NT2/D1 (cell line): ENCODE data around the gene SMC2.

Source experiments
- DNase-seq: peaks from one replicate; pipeline ENCODE4 v3.0.0-alpha.2; 2011; ENCODE audit warnings: low read depth, low spot score
- H3K27me3 ChIP-seq: 2 replicates; pipeline ENCODE4 v1.6.0; 2011; ENCODE audit warnings: mild to moderate bottlenecking; ENCODE audit not compliant: insufficient read length, insufficient read depth
- H3K36me3 ChIP-seq: 2 replicates; pipeline ENCODE4 v1.6.1; 2011; ENCODE audit warnings: mild to moderate bottlenecking, low read length, mixed read lengths; ENCODE audit not compliant: insufficient read depth, insufficient read length
- H3K4me1 ChIP-seq: 2 replicates; pipeline ENCODE4 v1.5.1; 2011; ENCODE audit not compliant: insufficient read depth, insufficient read length
- H3K4me3 ChIP-seq: 2 replicates; pipeline ENCODE4 v1.5.1; 2011; ENCODE audit warnings: low read depth; ENCODE audit not compliant: insufficient read length
- H3K9ac ChIP-seq: 2 replicates; pipeline ENCODE4 v1.6.0; 2011; ENCODE audit warnings: low read depth; ENCODE audit not compliant: insufficient read length
- H3K9me3 ChIP-seq: 2 replicates; pipeline ENCODE4 v1.5.1; 2011; ENCODE audit warnings: mild to moderate bottlenecking, low read length; ENCODE audit not compliant: insufficient read depth
- SUZ12 ChIP-seq: IDR thresholded peaks from 2 replicates; pipeline ENCODE4 v1.6.1; 2011; ENCODE audit not compliant: insufficient read length, insufficient read depth; ENCODE audit errors: extremely low read depth
- YY1 ChIP-seq: IDR thresholded peaks from 2 replicates; pipeline ENCODE4 v1.6.1; 2011; ENCODE audit not compliant: insufficient read length, insufficient read depth
- ZNF274 ChIP-seq: IDR thresholded peaks from 2 replicates; pipeline ENCODE4 v1.6.1; 2011; ENCODE audit warnings: mild to moderate bottlenecking, low read depth, low read length

The SMC2 gene

DNA sequence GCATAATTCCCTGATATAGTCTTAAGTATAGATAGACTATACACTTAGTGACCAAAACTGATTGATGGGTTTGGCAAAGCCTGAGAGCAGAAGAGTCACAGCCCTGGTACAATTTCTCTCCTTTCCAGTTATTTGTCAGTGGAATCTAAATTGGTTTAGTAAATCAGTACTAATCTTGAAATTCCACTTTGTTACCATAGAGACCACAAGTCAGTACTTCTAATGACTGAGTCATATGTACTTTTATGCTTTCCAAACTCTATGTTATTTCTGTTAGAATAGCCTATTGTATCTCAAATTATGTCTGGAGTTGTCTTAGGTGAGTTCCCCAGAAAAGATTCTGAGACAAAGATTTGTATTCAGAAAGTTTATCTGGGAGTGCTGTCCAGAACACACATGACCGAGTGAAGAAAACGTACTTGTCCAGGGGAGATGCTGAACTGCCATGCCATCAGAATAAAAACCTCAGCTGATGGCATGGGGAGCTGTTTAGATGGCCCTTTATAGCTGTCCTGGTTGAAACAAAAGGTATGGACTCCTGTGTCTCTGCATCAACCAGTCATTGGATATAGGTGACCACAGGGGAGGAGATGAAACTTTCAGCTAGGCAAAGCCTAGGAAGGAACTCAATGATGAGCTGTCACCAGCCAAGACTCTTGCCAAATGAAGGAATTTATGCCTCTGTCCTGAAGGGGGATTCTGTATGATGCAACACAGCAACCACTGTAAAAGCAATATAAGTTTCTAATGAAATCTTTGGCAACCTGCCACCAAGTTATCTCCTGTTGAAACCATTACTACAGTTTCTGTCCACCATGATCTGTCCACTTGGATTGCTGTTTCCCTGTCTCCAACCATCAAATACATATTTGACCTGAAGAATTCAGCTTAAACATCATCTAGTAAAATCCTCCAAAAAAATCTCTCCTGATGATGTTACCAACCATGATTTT is 18.0 kb upstream of the SMC2 start:
- Histone ChIP-seq H3K4me1 (no peaks in the 10 kb centered on the region), H3K4me3 (no peak overlapping the region), H3K9ac (no peak overlapping the region), H3K9me3 (peaks cover 9% of the 10 kb centered on the region; the same call in 1 of the 2 replicates), H3K36me3 (no peaks in the 10 kb centered on the region), H3K27me3 (no peaks in the 10 kb centered on the region)
- TF ChIP-seq SUZ12: no peak
- no peak for TF ChIP-seq ZNF274
- TF ChIP-seq YY1: no peak
- DNase-seq: no peak

DNA sequence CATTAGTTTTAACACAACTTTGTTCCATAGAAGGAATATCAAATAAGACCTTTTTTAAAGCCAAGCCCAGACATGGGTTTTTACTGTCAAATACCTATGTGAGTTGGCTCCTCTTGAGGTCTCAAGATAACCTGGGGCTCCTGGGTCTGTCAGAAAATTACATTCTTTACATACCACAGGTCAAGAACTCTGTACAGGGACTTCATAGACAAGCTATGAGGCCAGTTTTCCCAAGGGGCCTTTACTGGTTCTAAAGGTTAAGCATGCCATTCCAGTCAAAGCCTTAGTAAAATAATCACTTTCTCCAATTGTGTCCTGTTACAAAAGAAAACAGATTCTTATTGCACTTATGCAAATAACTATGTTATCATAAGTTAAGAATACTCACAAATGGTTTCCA is 15.5 kb upstream of the SMC2 start:
- Histone ChIP-seq H3K4me1 (no peaks in the 10 kb centered on the region), H3K9ac (no peak overlapping the region), H3K9me3 (peaks cover 16% of the 10 kb centered on the region; the same call in 1 of the 2 replicates), H3K36me3 (no peaks in the 10 kb centered on the region), H3K4me3 (no peak overlapping the region), H3K27me3 (no peaks in the 10 kb centered on the region)
- DNase-seq: no peak
- TF ChIP-seq ZNF274 (no peak), YY1 (no peak), SUZ12 (no peak)

DNA sequence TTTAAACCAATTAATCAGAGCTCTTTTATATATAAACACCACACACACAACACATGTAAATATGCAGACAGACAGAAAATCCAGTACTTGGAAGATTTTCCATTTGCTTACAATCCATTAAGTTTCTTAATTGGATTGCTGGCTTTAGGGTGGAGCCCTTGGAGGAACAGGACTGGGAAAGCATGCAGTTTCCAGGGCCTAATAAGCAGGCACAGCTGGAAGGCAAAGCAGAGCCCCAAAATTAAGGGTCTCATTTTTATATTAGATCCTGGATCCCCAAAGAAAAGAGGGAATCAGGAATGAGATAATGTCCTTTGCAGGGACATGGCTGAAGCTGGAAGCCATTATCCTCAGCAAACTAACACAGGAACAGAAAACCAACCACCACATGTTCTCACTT is 13.1 kb upstream of the SMC2 start:
- no peak overlapping the region for H3K9ac ChIP-seq

DNA sequence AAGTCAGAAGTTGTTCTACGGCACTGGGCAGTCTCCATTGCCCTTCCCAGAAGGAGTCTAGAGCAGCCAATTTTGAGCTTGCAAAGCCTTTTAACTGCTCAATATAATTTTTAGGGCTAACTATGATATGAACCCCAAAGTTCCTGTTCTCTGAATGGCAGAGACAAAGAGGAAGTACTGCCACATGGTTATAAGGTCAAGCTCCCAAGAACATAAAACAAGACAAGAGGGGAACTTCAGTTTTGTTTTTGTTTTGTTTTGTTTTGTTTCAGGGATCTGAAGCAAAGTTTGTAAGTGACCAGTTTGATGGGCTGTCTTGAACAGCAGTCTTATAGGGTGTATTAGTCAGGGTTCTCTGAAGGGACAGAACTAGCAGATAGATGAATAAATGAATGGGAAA is 11.9 kb upstream of the SMC2 start:
- Histone ChIP-seq H3K9me3 (peaks cover 16% of the 10 kb centered on the region; the same call in 1 of the 2 replicates), H3K4me3 (no peak overlapping the region), H3K9ac (no peak overlapping the region), H3K27me3 (no peaks in the 10 kb centered on the region), H3K4me1 (no peaks in the 10 kb centered on the region), H3K36me3 (no peaks in the 10 kb centered on the region)
- TF ChIP-seq ZNF274 (no peak), SUZ12 (no peak), YY1 (no peak)
- no peak for DNase-seq

More for the DNA sequence above, 13.1 kb upstream of the SMC2 start:
- no peak for DNase-seq
- Histone ChIP-seq H3K4me1 (no peaks in the 10 kb centered on the region), H3K36me3 (no peaks in the 10 kb centered on the region), H3K27me3 (no peaks in the 10 kb centered on the region), H3K4me3 (no peak overlapping the region), H3K9me3 (peaks cover 16% of the 10 kb centered on the region; the same call in 1 of the 2 replicates)
- TF ChIP-seq ZNF274: no peak
- no peak for TF ChIP-seq SUZ12
- no peak for TF ChIP-seq YY1

DNA sequence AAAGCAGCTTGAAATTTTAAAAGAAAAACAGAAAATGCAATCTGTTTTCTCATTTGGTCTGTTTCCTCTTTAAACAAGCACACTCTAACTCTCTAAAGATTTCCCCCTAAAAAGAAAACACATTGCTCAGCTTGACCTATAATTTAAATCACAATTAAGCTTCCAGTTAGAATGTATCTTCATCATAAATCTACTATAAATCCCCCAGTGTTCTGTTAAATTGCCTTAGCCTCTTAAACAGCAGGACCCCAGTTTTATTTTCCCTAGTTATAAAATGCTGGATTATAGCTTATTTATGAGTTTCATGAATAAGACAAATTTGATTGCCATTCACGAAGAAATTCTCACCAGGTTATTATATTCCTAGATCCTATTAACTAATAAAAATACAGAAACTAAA is 8.6 kb upstream of the SMC2 start:
- H3K4me3 ChIP-seq: no peak overlapping the region
- H3K27me3 ChIP-seq: no peaks in the 10 kb centered on the region

DNA sequence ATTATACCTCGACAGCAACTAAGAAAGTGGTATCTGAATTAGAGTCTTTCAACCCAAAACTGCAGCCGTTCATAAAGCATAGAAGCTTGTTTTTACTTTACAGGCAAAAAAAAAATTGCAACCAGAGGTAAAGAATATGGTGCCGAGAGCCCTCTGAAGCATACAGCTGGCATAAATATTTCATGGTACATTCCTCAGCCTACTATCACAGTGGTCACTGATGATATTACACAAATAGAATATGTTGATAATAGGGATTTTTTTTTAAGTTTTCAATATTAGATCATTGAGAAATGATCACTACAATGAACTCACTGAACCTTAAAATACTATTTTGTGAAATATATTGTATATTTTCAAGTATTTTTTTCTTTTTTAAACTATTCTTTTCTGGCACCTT is 6.2 kb upstream of the SMC2 start:
- H3K9ac ChIP-seq: no peak overlapping the region
- DNase-seq: no peak
- H3K4me1 ChIP-seq: no peaks in the 10 kb centered on the region
- no peak overlapping the region for H3K4me3 ChIP-seq
- H3K27me3 ChIP-seq: no peaks in the 10 kb centered on the region
- TF ChIP-seq ZNF274 (no peak), YY1 (no peak), SUZ12 (no peak)
- no peaks in the 10 kb centered on the region for H3K9me3 ChIP-seq
- H3K36me3 ChIP-seq: no peaks in the 10 kb centered on the region

More for the DNA sequence above, 8.6 kb upstream of the SMC2 start:
- no peak for DNase-seq
- peaks cover 13% of the 10 kb centered on the region; the same call in 1 of the 2 replicates for H3K9me3 ChIP-seq
- no peaks in the 10 kb centered on the region for H3K36me3 ChIP-seq
- H3K4me1 ChIP-seq: no peaks in the 10 kb centered on the region
- no peak for TF ChIP-seq YY1
- no peak for TF ChIP-seq ZNF274
- TF ChIP-seq SUZ12: no peak
- H3K9ac ChIP-seq: no peak overlapping the region

DNA sequence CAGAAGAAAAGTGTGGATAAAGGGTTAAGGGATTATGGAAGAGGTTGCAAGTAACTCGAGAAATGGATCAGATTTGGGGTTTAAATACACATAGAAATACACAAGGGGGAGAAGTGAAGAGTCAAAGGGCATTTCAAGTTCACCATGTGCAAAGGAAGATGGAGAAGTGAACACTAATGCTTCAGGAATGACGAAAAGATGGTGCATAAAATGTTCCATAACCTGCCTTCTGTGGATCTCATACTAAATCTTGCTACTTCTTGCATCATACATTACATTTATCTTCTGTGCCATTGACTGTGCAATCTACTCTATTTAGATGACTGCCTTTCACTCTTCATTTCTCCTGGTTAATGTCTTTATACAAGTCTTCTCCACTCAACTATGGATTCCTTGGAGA is 5.7 kb upstream of the SMC2 start:
- Histone ChIP-seq H3K36me3 (no peaks in the 10 kb centered on the region), H3K27me3 (no peaks in the 10 kb centered on the region), H3K4me3 (no peak overlapping the region), H3K4me1 (no peaks in the 10 kb centered on the region), H3K9me3 (no peaks in the 10 kb centered on the region), H3K9ac (no peak overlapping the region)
- no peak for DNase-seq
- TF ChIP-seq ZNF274 (no peak), YY1 (no peak), SUZ12 (no peak)
